Motor neuron (in vitro differentiated cells): ENCODE results near the gene NEUROG2. TPM values are rescaled to one million over a fixed set of nuclear protein-coding genes. Genes with fewer than 3 reads are reported as not detected.
A peak's percentile ranks its signal among the peaks of the same experiment; 100 is the strongest.
"Not testable (repeated sequence)": the region's sequence is repeated elsewhere in the genome, so short reads cannot be mapped to it uniquely, and the experiment has no call there.

Source experiments
- ATAC-seq, 8 experiments: fragments of 200-7000 bp; cut with Tn5 transposase; replicated peaks in 6 of 8; 2 replicates each; pipeline ENCODE4 v1.8.0; 2021; ENCODE audit warnings: mild to moderate bottlenecking in 8 of 8, moderate library complexity in 8 of 8
- H3K27ac ChIP-seq, 2 donors: fragments of 250-450 bp; sonication (Bioruptor Pico); 2 replicates each; pipeline ENCODE4 v1.9.0; 2021; ENCODE audit warnings: antibody characterized with exemption in 2 of 2, mild to moderate bottlenecking in 2 of 2, moderate library complexity in 1 of 2
- H3K4me1 ChIP-seq, 2 donors: fragments of 250-450 bp; sonication (Bioruptor Pico); replicated peaks in 1 of 2; 2 replicates each; pipeline ENCODE4 v1.6.1; 2021; ENCODE audit warnings: antibody characterized with exemption in 2 of 2, mild to moderate bottlenecking in 2 of 2, moderate library complexity in 1 of 2
- H3K4me3 ChIP-seq, 5 donors: fragments of 250-450 bp; sonication (Bioruptor Pico); 2 replicates each; pipeline ENCODE4 v1.9.0; 2021; ENCODE audit warnings: antibody characterized with exemption in 5 of 5, mild to moderate bottlenecking in 5 of 5, moderate library complexity in 4 of 5
- WGBS, 10 experiments: fragments of 450-650 bp; shearing (Covaris generic); methylation state at CpG; one replicate each; pipeline ENCODE4 v1.0.0; 2022; 5-methylcytosine and 5-hydroxymethylcytosine counted together
- in situ Hi-C, 9 experiments: fragments of 400-800 bp; cut with MboI; loops; one replicate each; pipeline ENCODE4 v1.15.0; 2021; ENCODE audit warnings: low sequenced_read_pairs in 9 of 9, low pct_unique_long_range_greater_than_20kb in 2 of 9; ENCODE audit not compliant: unreplicated experiment in 9 of 9
- total RNA-seq, 8 experiments: library from RNA; unstranded; fragments of 300-600 nt; gene quantifications; 2 replicates each; pipeline versions ENCODE4 v1.2.3 to v1.2.4, GENCODE V29; 2022

Gene NEUROG2
- 10 to 100 TPM in 4 of 8 experiments, under 1 TPM in 1, not detected in 3; 0.43 to 25.3 (median 13.6) TPM for total RNA-seq

GRCh38 chr4:112516066-112516470, at the start of gene NEUROG2:
Gene NEUROG2 (minus strand): TSS chr4:112516180. CDS start chr4:112515475, 705 bp downstream.
- peak within 1 kb of the TSS; percentile 69 to 92 for H3K27ac ChIP-seq
- peaks cover 18 to 42% of the 10 kb centered on the region in 2 donors for H3K4me1 ChIP-seq
- in situ Hi-C loops, result loop anchor here in 7 of 9 experiments (25.0 kb wide), 1 partner anchor 179 kb away; no protein-coding TSS in a partner anchor
- peak within 1 kb of the TSS; percentile 48 to 75 (median 57) for H3K4me3 ChIP-seq
- ATAC-seq, result peak in 1 of 8 experiments; percentile 4
- WGBS, 10 experiments, result no CpG with 5 or more reads among the region's 15 CpGs

- H3K27ac ChIP-seq, result no peak overlapping the region
- in situ Hi-C loops, result no loop called here
- no peak for ATAC-seq
- 93 to 100% (median 96%) methylated on average over 2 to 23 of the region's 25 CpGs for WGBS, 10 experiments
- no peaks in the 10 kb centered on the region for H3K4me1 ChIP-seq
- H3K4me3 ChIP-seq, result no peak overlapping the region
Measured at GRCh38 chr4:112564706-112565270, 48.8 kb upstream of the NEUROG2 start.

- in situ Hi-C loops, result no loop called here
- WGBS, 10 experiments, result 55 to 100% (median 89%) methylated on average over 1 to 4 of the region's 4 CpGs; no CpG with 5 or more reads in 3 of the 10 experiments
- peak in 1 of 8 experiments; percentile 82 for ATAC-seq
- Histone ChIP-seq H3K27ac (no peak overlapping the region), H3K4me3 (no peak overlapping the region), H3K4me1 (no peaks in the 10 kb centered on the region)
Measured at GRCh38 chr4:112563431-112564200, 47.6 kb upstream of the NEUROG2 start.

GRCh38 chr4:112562254-112562879, 46.4 kb upstream of the NEUROG2 start:
- Histone ChIP-seq H3K4me3 (no peak overlapping the region), H3K4me1 (no peaks in the 10 kb centered on the region), H3K27ac (no peak overlapping the region)
- WGBS, 10 experiments, result 63 to 100% (median 100%) methylated on average over 1 to 2 of the region's 2 CpGs
- ATAC-seq, result peak in 1 of 8 experiments; percentile 83
- in situ Hi-C loops, result no loop called here

- Histone ChIP-seq H3K4me3 (no peak overlapping the region), H3K27ac (no peak overlapping the region), H3K4me1 (no peaks in the 10 kb centered on the region)
- in situ Hi-C loops, result no loop called here
- 75 to 100% (median 96%) methylated on average over 1 to 2 of the region's 2 CpGs; no CpG with 5 or more reads in 1 of the 10 experiments for WGBS, 10 experiments
- no peak for ATAC-seq
Measured at GRCh38 chr4:112560084-112560483, 44.1 kb upstream of the NEUROG2 start.

- WGBS, 10 experiments, result 89 to 100% (median 98%) methylated on average over 1 to 3 of the region's 3 CpGs; no CpG with 5 or more reads in 2 of the 10 experiments
- Histone ChIP-seq H3K4me3 (no peak overlapping the region), H3K27ac (no peak overlapping the region), H3K4me1 (no peaks in the 10 kb centered on the region)
- in situ Hi-C loops, result no loop called here
- ATAC-seq, result no peak
Measured at GRCh38 chr4:112559053-112559452, 43.1 kb upstream of the NEUROG2 start.

- no peak for ATAC-seq
- in situ Hi-C loops, result no loop called here
- H3K4me3 ChIP-seq, result no peak overlapping the region
- H3K4me1 ChIP-seq, result no peaks in the 10 kb centered on the region
- no peak overlapping the region for H3K27ac ChIP-seq
- 60 to 100% (median 100%) methylated on average over 1 to 2 of the region's 2 CpGs; no CpG with 5 or more reads in 2 of the 10 experiments for WGBS, 10 experiments
Measured at GRCh38 chr4:112557676-112558411, 41.9 kb upstream of the NEUROG2 start.

GRCh38 chr4:112554271-112554670, 38.3 kb upstream of the NEUROG2 start:
- not testable (repeated sequence) for ATAC-seq
- WGBS, 10 experiments, result no CpG with 5 or more reads among the region's 3 CpGs

GRCh38 chr4:112552668-112553067, 36.7 kb upstream of the NEUROG2 start:
- no peaks in the 10 kb centered on the region for H3K4me1 ChIP-seq
- H3K4me3 ChIP-seq, result no peak overlapping the region
- ATAC-seq, result peak in 2 of 8 experiments; percentile 74 to 94
- in situ Hi-C loops, result no loop called here
- no peak overlapping the region for H3K27ac ChIP-seq
- 0 to 81% (median 72%) methylated on average over 1 to 2 of the region's 2 CpGs; no CpG with 5 or more reads in 1 of the 10 experiments for WGBS, 10 experiments

More at GRCh38 chr4:112554271-112554670, 38.3 kb upstream of the NEUROG2 start:
- H3K4me1 ChIP-seq, H3K27ac ChIP-seq, H3K4me3 ChIP-seq, in situ Hi-C loops: not testable (repeated sequence)

- in situ Hi-C loops, result no loop called here
- H3K27ac ChIP-seq, result no peak overlapping the region
- ATAC-seq, result no peak
- 88 to 100% (median 97%) methylated on average over 1 to 2 of the region's 2 CpGs; no CpG with 5 or more reads in 6 of the 10 experiments for WGBS, 10 experiments
- H3K4me1 ChIP-seq, result no peaks in the 10 kb centered on the region
- no peak overlapping the region for H3K4me3 ChIP-seq
Measured at GRCh38 chr4:112550728-112551127, 34.7 kb upstream of the NEUROG2 start.

- Histone ChIP-seq H3K27ac (no peak overlapping the region), H3K4me3 (no peak overlapping the region), H3K4me1 (no peaks in the 10 kb centered on the region)
- no peak for ATAC-seq
- in situ Hi-C loops, result no loop called here
- WGBS, 10 experiments, result 57 to 89% (median 80%) methylated on average over 1 to 2 of the region's 2 CpGs; no CpG with 5 or more reads in 3 of the 10 experiments
Measured at GRCh38 chr4:112546476-112546875, 30.5 kb upstream of the NEUROG2 start.

- no peaks in the 10 kb centered on the region for H3K4me1 ChIP-seq
- WGBS, 10 experiments, result 90 to 100% (median 95%) methylated on average over 1 to 3 of the region's 3 CpGs
- no peak overlapping the region for H3K4me3 ChIP-seq
- ATAC-seq, result no peak
- in situ Hi-C loops, result no loop called here
- no peak overlapping the region for H3K27ac ChIP-seq
Measured at GRCh38 chr4:112545346-112545745, 29.4 kb upstream of the NEUROG2 start.
